Measurements from ENCODE around the gene COL28A1.

COL28A1 gene

DNA sequence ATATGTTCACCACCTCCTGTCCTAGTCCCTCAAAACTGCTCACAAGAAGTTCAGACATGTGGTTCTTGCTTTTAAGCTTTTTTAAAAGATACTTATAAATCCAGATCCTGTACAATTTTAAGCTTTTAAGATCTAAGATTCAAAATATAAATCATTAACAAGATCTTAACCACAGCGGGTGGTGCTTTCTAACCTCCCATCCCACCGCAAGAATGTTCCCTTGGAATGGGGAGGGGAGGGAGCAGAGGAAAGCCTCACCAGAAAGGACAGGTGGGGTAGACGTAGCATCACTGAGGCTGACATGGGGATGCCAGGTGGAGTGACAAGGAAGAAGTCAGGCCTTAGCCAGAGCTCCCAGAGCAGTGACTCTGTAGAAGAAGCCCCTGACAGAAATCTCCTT is 219.8 kb downstream of the COL28A1 start:
- Histone ChIP-seq H3K27me3 (ENCODE audit: insufficient read depth, low read length) (no peaks in the 10 kb centered on the region), H3K4me2 (ENCODE audit: low read length) (no peak overlapping the region), H3K4me1 (ENCODE audit: control insufficient read depth in 1 of 2, insufficient read depth in 2 of 2, low read length in 2 of 2) (peaks cover 0 to 2% of the 10 kb centered on the region in 2 experiments), H2BK120ac (ENCODE audit: insufficient read depth, low read length, poor library complexity) (no peak overlapping the region), H2AK5ac (ENCODE audit: low read length) (no peak overlapping the region), H2BK12ac (ENCODE audit: low read length) (no peak overlapping the region), H3K27ac (ENCODE audit: low read depth, low read length) (no peak overlapping the region), H2AFZ (ENCODE audit: insufficient read depth, low read length, poor library complexity) (no peak overlapping the region), H3K4me3 (ENCODE audit: low read depth, low read length) (no peak overlapping the region), H3K14ac (ENCODE audit: low read length) (no peak overlapping the region), H4K12ac (ENCODE audit: low read depth, low read length) (no peak overlapping the region), H2BK5ac (ENCODE audit: low read depth, low read length, poor library complexity) (no peak overlapping the region), H3K4ac (ENCODE audit: low read depth, low read length) (no peak overlapping the region), H4K8ac (ENCODE audit: low read depth, low read length) (no peak overlapping the region), H3K79me2 (ENCODE audit: control insufficient read depth, insufficient read depth, low read length, poor library complexity) (no peaks in the 10 kb centered on the region), H3K23ac (ENCODE audit: low read length) (no peak overlapping the region), H3K18ac (ENCODE audit: low read length) (no peak overlapping the region), H4K91ac (ENCODE audit: low read depth, low read length) (no peak overlapping the region), H3K36me3 (ENCODE audit: control insufficient read depth in 1 of 2, insufficient read depth in 2 of 2, low read length in 2 of 2) (no peaks in the 10 kb centered on the region), H3K79me1 (ENCODE audit: low read length) (no peaks in the 10 kb centered on the region), H3K9me3 (ENCODE audit: insufficient read depth, low read depth, low read length) (no peaks in the 10 kb centered on the region), H3K9ac (ENCODE audit: low read length) (no peak overlapping the region)
- WGBS (ENCODE audit: extremely low coverage, insufficient coverage, insufficient read length), result no CpG with 5 or more reads among the region's 3 CpGs
- no peak for DNase-seq

GRCh38 chr7:7312323-7312722 is 223.3 kb downstream of the COL28A1 start:
- H2BK12ac ChIP-seq (ENCODE audit: low read length), result no peak overlapping the region
- no peaks in the 10 kb centered on the region for H3K27me3 ChIP-seq (ENCODE audit: insufficient read depth, low read length)
- H4K8ac ChIP-seq (ENCODE audit: low read depth, low read length), result no peak overlapping the region
- H3K18ac ChIP-seq (ENCODE audit: low read length), result no peak overlapping the region
- H3K14ac ChIP-seq (ENCODE audit: low read length), result no peak overlapping the region
- H3K4me3 ChIP-seq (ENCODE audit: low read depth, low read length), result no peak overlapping the region
- no peak overlapping the region for H4K91ac ChIP-seq (ENCODE audit: low read depth, low read length)
- H3K4me2 ChIP-seq (ENCODE audit: low read length), result no peak overlapping the region
- H2AK5ac ChIP-seq (ENCODE audit: low read length), result no peak overlapping the region
- H2BK5ac ChIP-seq (ENCODE audit: low read depth, low read length, poor library complexity), result no peak overlapping the region
- H3K36me3 ChIP-seq (ENCODE audit: control insufficient read depth in 1 of 2, insufficient read depth in 2 of 2, low read length in 2 of 2), result no peaks in the 10 kb centered on the region
- H3K4me1 ChIP-seq (ENCODE audit: control insufficient read depth in 1 of 2, insufficient read depth in 2 of 2, low read length in 2 of 2), result no peaks in the 10 kb centered on the region
- H3K9me3 ChIP-seq (ENCODE audit: insufficient read depth, low read depth, low read length), result no peaks in the 10 kb centered on the region
- H2AFZ ChIP-seq (ENCODE audit: insufficient read depth, low read length, poor library complexity), result no peak overlapping the region
- no peak overlapping the region for H3K4ac ChIP-seq (ENCODE audit: low read depth, low read length)
- DNase-seq, result peak in 1 of 2 donors; percentile 15
- no peak overlapping the region for H2BK120ac ChIP-seq (ENCODE audit: insufficient read depth, low read length, poor library complexity)
- H4K12ac ChIP-seq (ENCODE audit: low read depth, low read length), result no peak overlapping the region
- no peak overlapping the region for H3K9ac ChIP-seq (ENCODE audit: low read length)
- no peaks in the 10 kb centered on the region for H3K79me2 ChIP-seq (ENCODE audit: control insufficient read depth, insufficient read depth, low read length, poor library complexity)
- WGBS (ENCODE audit: extremely low coverage, insufficient coverage, insufficient read length), result no CpG with 5 or more reads among the region's 2 CpGs
- no peaks in the 10 kb centered on the region for H3K79me1 ChIP-seq (ENCODE audit: low read length)
- H3K27ac ChIP-seq (ENCODE audit: low read depth, low read length), result no peak overlapping the region
- H3K23ac ChIP-seq (ENCODE audit: low read length), result no peak overlapping the region

DNA sequence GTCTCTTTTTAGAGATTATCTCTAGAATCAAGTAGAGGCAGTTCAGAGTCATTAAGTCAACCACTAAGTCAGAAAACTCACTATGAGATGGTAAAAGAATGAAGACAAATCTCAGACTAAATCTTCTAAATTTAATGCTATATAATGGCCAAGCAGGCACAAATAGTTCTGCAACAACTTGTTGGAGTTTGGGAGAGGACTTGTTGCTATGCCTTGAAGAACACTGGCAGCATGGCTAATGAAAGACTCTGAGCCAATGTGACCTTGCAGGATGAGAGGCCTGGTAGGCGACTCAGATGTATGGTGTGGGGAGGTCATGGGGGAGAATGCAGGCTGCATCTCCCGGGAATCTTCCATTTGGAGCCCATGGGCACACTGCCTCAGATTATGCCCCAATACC is 224.7 kb downstream of the COL28A1 start:
- no peak overlapping the region for H4K91ac ChIP-seq (ENCODE audit: low read depth, low read length)
- no peak for DNase-seq
- H4K8ac ChIP-seq (ENCODE audit: low read depth, low read length), result no peak overlapping the region
- H3K4me3 ChIP-seq (ENCODE audit: low read depth, low read length), result no peak overlapping the region
- H3K14ac ChIP-seq (ENCODE audit: low read length), result no peak overlapping the region
- no peaks in the 10 kb centered on the region for H3K4me1 ChIP-seq (ENCODE audit: control insufficient read depth in 1 of 2, insufficient read depth in 2 of 2, low read length in 2 of 2)
- H3K9me3 ChIP-seq (ENCODE audit: insufficient read depth, low read depth, low read length), result no peaks in the 10 kb centered on the region
- no peak overlapping the region for H2BK120ac ChIP-seq (ENCODE audit: insufficient read depth, low read length, poor library complexity)
- no peak overlapping the region for H3K4ac ChIP-seq (ENCODE audit: low read depth, low read length)
- no peaks in the 10 kb centered on the region for H3K79me2 ChIP-seq (ENCODE audit: control insufficient read depth, insufficient read depth, low read length, poor library complexity)
- H2AFZ ChIP-seq (ENCODE audit: insufficient read depth, low read length, poor library complexity), result no peak overlapping the region
- H3K27me3 ChIP-seq (ENCODE audit: insufficient read depth, low read length), result no peaks in the 10 kb centered on the region
- H3K79me1 ChIP-seq (ENCODE audit: low read length), result no peaks in the 10 kb centered on the region
- H3K23ac ChIP-seq (ENCODE audit: low read length), result no peak overlapping the region
- no peak overlapping the region for H3K18ac ChIP-seq (ENCODE audit: low read length)
- no peak overlapping the region for H3K4me2 ChIP-seq (ENCODE audit: low read length)
- H2BK5ac ChIP-seq (ENCODE audit: low read depth, low read length, poor library complexity), result no peak overlapping the region
- no CpG with 5 or more reads among the region's 2 CpGs for WGBS (ENCODE audit: extremely low coverage, insufficient coverage, insufficient read length)
- H3K27ac ChIP-seq (ENCODE audit: low read depth, low read length), result no peak overlapping the region
- H2BK12ac ChIP-seq (ENCODE audit: low read length), result no peak overlapping the region
- no peaks in the 10 kb centered on the region for H3K36me3 ChIP-seq (ENCODE audit: control insufficient read depth in 1 of 2, insufficient read depth in 2 of 2, low read length in 2 of 2)
- no peak overlapping the region for H4K12ac ChIP-seq (ENCODE audit: low read depth, low read length)
- H2AK5ac ChIP-seq (ENCODE audit: low read length), result no peak overlapping the region
- no peak overlapping the region for H3K9ac ChIP-seq (ENCODE audit: low read length)

GRCh38 chr7:7309203-7309602 is 226.5 kb downstream of the COL28A1 start:
- Histone ChIP-seq H2AK5ac (ENCODE audit: low read length) (no peak overlapping the region), H3K14ac (ENCODE audit: low read length) (no peak overlapping the region), H4K91ac (ENCODE audit: low read depth, low read length) (no peak overlapping the region), H2BK120ac (ENCODE audit: insufficient read depth, low read length, poor library complexity) (no peak overlapping the region), H3K9ac (ENCODE audit: low read length) (no peak overlapping the region), H3K27me3 (ENCODE audit: insufficient read depth, low read length) (no peaks in the 10 kb centered on the region), H3K36me3 (ENCODE audit: control insufficient read depth in 1 of 2, insufficient read depth in 2 of 2, low read length in 2 of 2) (no peaks in the 10 kb centered on the region), H3K79me2 (ENCODE audit: control insufficient read depth, insufficient read depth, low read length, poor library complexity) (no peaks in the 10 kb centered on the region), H2BK12ac (ENCODE audit: low read length) (no peak overlapping the region), H3K4me2 (ENCODE audit: low read length) (no peak overlapping the region), H3K4me3 (ENCODE audit: low read depth, low read length) (no peak overlapping the region), H3K4me1 (ENCODE audit: control insufficient read depth in 1 of 2, insufficient read depth in 2 of 2, low read length in 2 of 2) (no peaks in the 10 kb centered on the region), H2BK5ac (ENCODE audit: low read depth, low read length, poor library complexity) (no peak overlapping the region), H2AFZ (ENCODE audit: insufficient read depth, low read length, poor library complexity) (no peak overlapping the region), H3K79me1 (ENCODE audit: low read length) (no peaks in the 10 kb centered on the region), H4K8ac (ENCODE audit: low read depth, low read length) (no peak overlapping the region), H3K9me3 (ENCODE audit: insufficient read depth, low read depth, low read length) (no peaks in the 10 kb centered on the region), H3K27ac (ENCODE audit: low read depth, low read length) (no peak overlapping the region), H3K18ac (ENCODE audit: low read length) (no peak overlapping the region), H3K4ac (ENCODE audit: low read depth, low read length) (no peak overlapping the region), H3K23ac (ENCODE audit: low read length) (no peak overlapping the region), H4K12ac (ENCODE audit: low read depth, low read length) (no peak overlapping the region)
- WGBS (ENCODE audit: extremely low coverage, insufficient coverage, insufficient read length), result no CpG with 5 or more reads among the region's 1 CpG
- DNase-seq, result no peak

Data from trophoblast cell (in vitro differentiated cells and primary cell).